Activated CD4-positive, alpha-beta T cell treated with anti-CD3 and anti-CD28 coated beads for 4 hours (primary cell): Measurements from ENCODE around the gene GNAZ.

Source experiments
- DNase-seq, 2 donors: peaks; one replicate each; pipeline ENCODE4 v3.0.0-alpha.2; 2020

The GNAZ gene

GRCh38 chr22:23095733-23096342, 25.5 kb downstream of the GNAZ start:
- DNase-seq, result no peak

DNA sequence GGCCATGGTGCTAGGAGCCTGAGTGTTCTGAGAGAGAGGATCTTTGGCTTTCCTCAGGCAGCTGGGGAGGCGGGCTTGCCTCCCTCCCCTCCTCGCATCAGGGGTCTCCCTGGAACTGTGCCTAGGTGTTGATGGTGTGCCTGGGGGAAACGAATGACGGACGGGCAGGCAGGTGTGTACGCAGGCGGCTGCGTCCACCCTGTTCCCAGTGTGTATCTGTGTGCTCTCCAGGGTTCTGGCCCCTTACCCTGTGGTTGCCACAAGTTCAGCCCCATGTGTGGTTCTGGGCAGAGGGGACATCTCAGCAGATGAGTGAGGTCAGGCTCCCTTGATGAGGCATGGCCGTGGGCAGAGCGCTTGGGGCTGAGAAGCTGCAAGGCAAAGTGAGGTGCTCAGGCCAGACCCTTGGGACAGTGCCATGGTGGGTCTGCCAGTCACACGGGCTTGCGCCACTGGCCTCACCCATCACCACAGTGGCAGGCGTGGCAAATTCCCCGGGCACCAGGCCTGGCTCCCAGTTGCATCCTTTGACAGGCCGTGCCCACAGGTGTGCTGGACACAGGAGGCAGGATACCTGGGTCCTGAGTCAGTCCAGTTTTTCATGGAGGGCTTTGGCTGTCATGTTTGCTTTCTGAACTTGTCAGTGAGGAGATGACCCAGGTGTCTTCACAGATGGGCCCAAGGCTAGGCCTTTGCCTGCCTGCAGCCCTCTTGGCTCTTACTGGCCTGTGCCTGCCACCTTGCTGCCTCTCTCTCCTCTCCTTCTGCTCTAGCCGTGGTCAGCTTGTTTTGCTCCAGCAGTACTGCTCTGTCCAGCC, 27.3 kb downstream of the GNAZ start:
- no peak for DNase-seq

GRCh38 chr22:23098230-23098705, 27.9 kb downstream of the GNAZ start:
- DNase-seq, result no peak

GRCh38 chr22:23098718-23099530, 28.6 kb downstream of the GNAZ start:
- no peak for DNase-seq

GRCh38 chr22:23099531-23099804, 29.1 kb downstream of the GNAZ start:
- no peak for DNase-seq

GRCh38 chr22:23100124-23100801, 29.9 kb downstream of the GNAZ start:
- no peak for DNase-seq

- no peak for DNase-seq
Observed at GRCh38 chr22:23101524-23101923, 31.2 kb downstream of the GNAZ start.

DNA sequence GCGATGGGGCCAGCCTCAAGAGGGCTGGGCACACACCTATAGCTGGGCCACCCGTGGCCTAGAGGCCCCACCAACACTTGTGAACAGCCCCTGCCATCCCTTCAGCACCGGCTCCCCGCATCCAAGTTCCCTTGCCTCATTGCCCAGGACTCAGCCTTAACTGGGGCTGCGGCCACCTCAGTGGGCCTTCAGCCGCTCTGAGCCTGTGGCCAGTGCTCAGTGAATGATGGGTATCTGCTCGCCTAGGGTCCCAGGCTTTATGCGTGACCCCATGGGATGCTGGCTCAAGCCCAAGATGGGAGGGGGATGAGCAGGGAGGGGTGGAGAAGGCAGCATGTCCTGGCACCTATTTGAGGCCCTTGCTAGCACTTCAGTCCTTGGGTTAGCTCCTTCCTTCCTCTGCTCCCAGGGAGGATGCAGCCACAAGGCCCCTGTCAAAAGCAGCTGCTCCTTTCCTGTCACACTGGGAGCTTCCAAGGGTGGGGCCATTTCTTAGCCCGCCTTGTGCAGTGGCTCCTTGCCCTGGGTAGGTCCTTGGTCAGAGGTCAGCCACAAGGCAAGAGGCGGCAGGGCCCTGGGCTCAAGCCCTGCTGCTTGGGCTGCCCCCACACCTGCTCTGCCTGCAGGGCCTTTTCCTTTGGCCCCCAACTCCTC, 31.8 kb downstream of the GNAZ start:
- DNase-seq, result no peak

- no peak for DNase-seq
Observed at GRCh38 chr22:23102776-23103175, 32.5 kb downstream of the GNAZ start.

GRCh38 chr22:23103199-23103954, 33.1 kb downstream of the GNAZ start:
- DNase-seq, result no peak

DNA sequence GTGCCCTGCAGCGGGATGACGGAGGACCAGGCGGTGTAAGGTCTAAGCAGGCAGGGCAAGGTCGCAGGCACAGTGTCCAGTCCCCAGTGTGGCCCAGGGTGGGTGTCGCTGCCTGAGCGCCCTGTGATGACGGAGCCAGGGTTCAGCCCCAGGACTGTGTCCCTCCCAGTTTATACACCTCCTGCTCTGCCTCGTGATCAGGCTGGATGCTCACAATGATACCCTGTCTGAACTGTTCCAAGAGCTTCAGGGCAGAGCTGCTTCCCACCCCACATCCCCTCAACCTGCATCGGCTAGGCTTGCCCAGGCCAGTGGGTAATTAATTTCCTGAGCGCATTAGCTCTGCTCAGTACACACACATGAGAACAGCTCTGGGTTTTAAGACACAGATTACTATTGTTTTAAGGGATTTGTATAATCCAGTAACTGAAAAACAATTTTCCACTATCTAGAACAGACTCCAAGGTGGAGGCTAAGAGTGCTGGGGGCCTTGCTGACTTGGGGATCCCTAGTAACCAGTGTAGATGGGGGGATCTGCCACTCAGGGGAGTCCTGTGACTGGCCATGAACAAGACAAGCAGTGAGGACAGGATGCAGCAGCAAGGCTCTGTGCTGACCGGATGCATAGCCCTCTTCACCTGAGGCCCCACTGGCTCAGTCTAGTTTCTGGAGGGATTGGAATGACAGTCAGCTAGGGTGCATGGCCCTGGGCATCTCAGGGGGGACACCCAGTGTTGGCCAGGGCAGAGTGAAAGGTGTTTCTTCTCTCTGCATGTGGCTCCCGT, 34.1 kb downstream of the GNAZ start:
- DNase-seq, result no peak

DNA sequence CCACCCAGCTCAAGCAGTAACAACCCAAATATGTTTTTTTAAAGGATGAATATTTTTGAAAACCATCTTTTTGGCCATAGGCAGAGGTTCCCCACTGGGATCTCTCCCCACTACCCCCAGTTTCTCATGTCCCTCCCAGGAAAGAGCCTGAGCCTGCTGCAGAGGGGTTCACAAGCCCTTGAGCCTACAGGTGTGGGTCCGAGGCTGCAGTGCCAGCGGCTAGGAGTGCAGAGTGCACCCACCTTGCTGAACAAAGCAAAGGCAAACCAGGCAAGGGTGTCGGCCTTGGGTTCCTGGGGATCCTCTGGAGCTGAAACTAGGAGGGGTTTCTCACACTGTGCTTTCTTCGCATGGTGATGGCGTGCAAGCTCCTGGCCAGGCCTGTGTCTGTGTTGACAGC, 35.0 kb downstream of the GNAZ start:
- no peak for DNase-seq

DNA sequence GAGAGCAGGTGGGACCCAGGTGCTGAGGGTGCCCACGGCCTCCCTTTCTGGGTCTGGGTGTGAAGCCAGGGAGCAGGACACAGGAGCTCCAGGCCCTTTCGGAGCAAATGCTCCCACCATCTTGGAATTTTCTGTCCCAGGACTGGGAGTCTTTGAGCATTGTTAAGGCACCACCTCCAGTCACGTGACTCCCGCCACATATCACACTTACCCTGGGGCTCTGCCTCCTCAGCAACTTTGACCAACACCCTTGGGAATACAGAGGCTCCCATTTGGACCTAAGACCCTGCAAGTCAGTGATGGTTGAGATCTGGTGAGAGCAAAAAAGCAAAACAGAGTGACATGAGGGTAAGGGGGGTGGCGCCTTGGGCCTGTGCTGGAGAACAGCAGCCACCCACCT, 35.6 kb downstream of the GNAZ start:
- DNase-seq, result no peak

GRCh38 chr22:23106344-23106743, 36.0 kb downstream of the GNAZ start:
- no peak for DNase-seq

- DNase-seq, result no peak
Observed at GRCh38 chr22:23106906-23107367, 36.6 kb downstream of the GNAZ start.

DNA sequence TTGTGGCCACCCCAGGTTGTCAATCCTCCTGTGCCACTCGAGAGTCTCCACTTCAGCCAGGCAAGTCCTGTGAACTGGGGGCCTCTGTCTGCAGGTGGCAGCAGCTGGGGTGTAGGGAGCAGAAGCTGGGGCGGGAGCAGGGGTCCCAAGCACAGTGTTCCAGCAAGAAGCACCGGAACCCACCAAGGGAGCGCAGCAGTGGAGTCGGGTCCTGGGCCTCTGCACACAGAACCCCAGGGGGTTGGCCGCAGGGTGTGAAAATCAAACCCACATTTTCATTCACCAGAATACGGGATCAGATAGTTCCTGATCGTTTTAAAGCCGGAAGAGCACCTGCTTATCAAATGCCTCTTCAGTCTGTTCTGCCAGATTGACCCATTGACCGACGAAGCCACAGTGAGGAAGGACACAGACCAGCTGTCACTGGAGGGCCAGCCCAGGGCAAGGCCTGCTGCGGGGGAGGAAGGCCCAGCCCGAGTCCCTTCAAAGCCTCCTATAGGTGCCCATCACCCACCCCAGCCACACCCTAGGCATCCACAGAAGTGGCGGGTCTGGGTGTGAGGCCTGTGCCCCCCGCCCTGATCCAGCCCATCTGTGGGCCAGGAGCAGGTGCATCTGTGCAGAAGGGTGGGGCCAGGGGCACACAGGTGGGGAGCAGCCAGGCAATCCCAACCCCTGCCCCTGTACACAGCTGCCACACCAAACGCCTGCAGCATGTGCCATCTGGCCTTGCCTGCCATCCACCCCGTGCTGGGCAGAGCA, 37.3 kb downstream of the GNAZ start:
- no peak for DNase-seq

GRCh38 chr22:23108249-23109078, 38.1 kb downstream of the GNAZ start:
- no peak for DNase-seq

DNA sequence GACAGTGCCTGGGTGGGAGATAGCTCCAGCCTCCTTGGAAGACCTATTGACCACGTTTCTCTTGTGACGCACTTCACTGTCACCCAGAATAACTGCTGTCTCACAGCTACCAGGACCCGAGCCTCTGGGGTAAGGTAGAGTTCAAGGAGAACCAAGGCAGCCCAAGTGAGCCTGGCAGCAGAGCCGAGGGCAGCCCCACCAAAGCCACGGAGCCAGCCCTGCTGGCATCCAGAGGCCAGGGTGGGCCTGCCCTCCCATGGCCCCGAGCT, 38.7 kb downstream of the GNAZ start:
- no peak for DNase-seq

- no peak for DNase-seq
Observed at GRCh38 chr22:23109441-23109978, 39.2 kb downstream of the GNAZ start.
